ENCODE results near the gene TRIM56. TPM values are rescaled to one million over a fixed set of nuclear protein-coding genes. Genes with fewer than 3 reads are reported as not detected.

TRIM56 gene
- polyA plus RNA-seq, 1 of the 3 experiments (the other 2 are of a cell fraction) = 2.5 TPM

DNA sequence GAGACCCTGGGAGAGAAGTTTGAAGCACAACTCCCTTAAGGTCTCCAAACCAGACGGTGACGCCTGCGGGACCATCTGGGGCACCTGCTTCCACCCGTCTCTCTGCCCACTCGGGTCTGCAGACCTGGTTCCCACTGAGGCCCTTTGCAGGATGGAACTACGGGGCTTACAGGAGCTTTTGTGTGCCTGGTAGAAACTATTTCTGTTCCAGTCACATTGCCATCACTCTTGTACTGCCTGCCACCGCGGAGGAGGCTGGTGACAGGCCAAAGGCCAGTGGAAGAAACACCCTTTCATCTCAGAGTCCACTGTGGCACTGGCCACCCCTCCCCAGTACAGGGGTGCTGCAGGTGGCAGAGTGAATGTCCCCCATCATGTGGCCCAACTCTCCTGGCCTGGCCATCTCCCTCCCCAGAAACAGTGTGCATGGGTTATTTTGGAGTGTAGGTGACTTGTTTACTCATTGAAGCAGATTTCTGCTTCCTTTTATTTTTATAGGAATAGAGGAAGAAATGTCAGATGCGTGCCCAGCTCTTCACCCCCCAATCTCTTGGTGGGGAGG is 52.5 kb downstream of the TRIM56 start:
- Histone ChIP-seq H3K9ac (peak overlapping the region; percentile 33; the same call in 1 of the 2 replicates), H2AFZ (ENCODE audit: low read depth) (no peak overlapping the region), H3K9me3 (no peaks in the 10 kb centered on the region), H3F3A (replicated peaks; ENCODE audit: insufficient read depth) (peaks cover 90% of the 10 kb centered on the region), H3K9me2 (no peaks in the 10 kb centered on the region), H3K36me3 (replicated peaks in 1 of 2; ENCODE audit: control insufficient read depth in 1 of 2, insufficient read depth in 2 of 2, low read length in 1 of 2) (peaks cover 21 to 47% of the 10 kb centered on the region in 2 experiments), H3K27ac (ENCODE audit: low read depth in 2 of 2, low read length in 1 of 2) (peak overlapping the region; percentile 71 to 98), H4K20me1 (ENCODE audit: insufficient read depth) (peaks cover 54% of the 10 kb centered on the region), H3K4me3 (ENCODE audit: low read depth in 2 of 2, low read length in 1 of 2) (0 out of 4 replicates have a peak overlapping the region, but pooled peaks of 1 of the 2 experiments have one; percentile 4), H3K4me2 (peak overlapping the region; percentile 49; the same call in 1 of the 2 replicates), H3K27me3 (ENCODE audit: insufficient read depth) (no peaks in the 10 kb centered on the region), H3K79me2 (ENCODE audit: insufficient read depth) (0 out of 2 replicates have a peak, but pooled peaks cover 7% of the 10 kb centered on the region), H3K4me1 (ENCODE audit: control insufficient read depth in 1 of 2, insufficient read depth in 2 of 2, low read depth in 1 of 2, low read length in 1 of 2) (peaks cover 11 to 26% of the 10 kb centered on the region in 2 experiments; a peak in 3 of 4 replicates)
- WGBS (ENCODE audit: low lambda C conversion rate) = 85% methylated on average over 9 of the region's 9 CpGs
- no peak for TF ChIP-seq MXI1 (IDR thresholded peaks at IDR 0.05; ENCODE audit: low read depth, low read length)
- peak; percentile 6; the same call in 1 of the 2 replicates for TF ChIP-seq POLR2AphosphoS5 (IDR thresholded peaks at IDR 0.05; ENCODE audit: low read depth, low read length)
- ChIA-PET POLR2A (no interaction called here), CTCF (interaction anchor here (0.6 to 4.7 kb wide), 40 partner anchors 10 to 355 kb away, joined by 3 to 49 read pairs (median 4); partner anchors contain the start of genes MOGAT3, PLOD3, SERPINE1 and TRIM56)
- no peak for DNase-seq

DNA sequence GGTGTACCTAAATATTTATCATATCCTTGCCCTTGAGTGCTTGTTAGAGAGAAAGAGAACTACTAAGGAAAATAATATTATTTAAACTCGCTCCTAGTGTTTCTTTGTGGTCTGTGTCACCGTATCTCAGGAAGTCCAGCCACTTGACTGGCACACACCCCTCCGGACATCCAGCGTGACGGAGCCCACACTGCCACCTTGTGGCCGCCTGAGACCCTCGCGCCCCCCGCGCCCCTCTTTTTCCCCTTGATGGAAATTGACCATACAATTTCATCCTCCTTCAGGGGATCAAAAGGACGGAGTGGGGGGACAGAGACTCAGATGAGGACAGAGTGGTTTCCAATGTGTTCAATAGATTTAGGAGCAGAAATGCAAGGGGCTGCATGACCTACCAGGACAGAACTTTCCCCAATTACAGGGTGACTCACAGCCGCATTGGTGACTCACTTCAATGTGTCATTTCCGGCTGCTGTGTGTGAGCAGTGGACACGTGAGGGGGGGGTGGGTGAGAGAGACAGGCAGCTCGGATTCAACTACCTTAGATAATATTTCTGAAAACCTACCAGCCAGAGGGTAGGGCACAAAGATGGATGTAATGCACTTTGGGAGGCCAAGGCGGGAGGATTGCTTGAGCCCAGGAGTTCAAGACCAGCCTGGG is 53.1 kb downstream of the TRIM56 start:
- POLR2A ChIA-PET = interaction anchor here (0.6 to 1.0 kb wide), 2 partner anchors 44 to 709 kb away, joined by 3 read pairs; no protein-coding TSS in a partner anchor
- Histone ChIP-seq H3K4me1 (ENCODE audit: control insufficient read depth in 1 of 2, insufficient read depth in 2 of 2, low read depth in 1 of 2, low read length in 1 of 2) (peaks cover 11 to 24% of the 10 kb centered on the region in 2 experiments; a peak in 3 of 4 replicates), H2AFZ (ENCODE audit: low read depth) (no peak overlapping the region), H3K9me3 (no peaks in the 10 kb centered on the region), H3K4me2 (peak overlapping the region; percentile 49; the same call in 1 of the 2 replicates), H3K36me3 (replicated peaks in 1 of 2; ENCODE audit: control insufficient read depth in 1 of 2, insufficient read depth in 2 of 2, low read length in 1 of 2) (peaks cover 19 to 41% of the 10 kb centered on the region in 2 experiments), H3K79me2 (ENCODE audit: insufficient read depth) (0 out of 2 replicates have a peak, but pooled peaks cover under 1% of the 10 kb centered on the region), H3K4me3 (ENCODE audit: low read depth in 2 of 2, low read length in 1 of 2) (peak overlapping the region; percentile 3 to 4; a peak in 2 of 4 replicates), H3K9ac (peak overlapping the region; percentile 33; the same call in 1 of the 2 replicates), H4K20me1 (ENCODE audit: insufficient read depth) (peaks cover 47% of the 10 kb centered on the region), H3K27me3 (ENCODE audit: insufficient read depth) (no peaks in the 10 kb centered on the region), H3K9me2 (no peaks in the 10 kb centered on the region), H3K27ac (ENCODE audit: low read depth in 2 of 2, low read length in 1 of 2) (peak overlapping the region; percentile 71 to 98), H3F3A (replicated peaks; ENCODE audit: insufficient read depth) (peaks cover 87% of the 10 kb centered on the region)
- DNase-seq = peak; percentile 88
- CTCF ChIA-PET = interaction anchor here (0.6 to 4.7 kb wide), 56 partner anchors 9 to 1059 kb away, joined by 3 to 49 read pairs (median 4); partner anchors contain the start of genes MOGAT3, PLOD3, SERPINE1 and TRIM56
- 1% methylated on average over 16 of the region's 16 CpGs for WGBS (ENCODE audit: low lambda C conversion rate)
- TF ChIP-seq FOXM1 (IDR thresholded peaks at IDR 0.05; ENCODE audit: low read depth) (peak; percentile 63), TEAD4 (IDR thresholded peaks at IDR 0.05; ENCODE audit: borderline replicate concordance, insufficient read depth) (peak; percentile 83; the same call in 1 of the 2 replicates), TCF12 (IDR thresholded peaks at IDR 0.05) (peak; percentile 91), MEF2A (IDR thresholded peaks at IDR 0.05; ENCODE audit: borderline replicate concordance, low read depth) (peak; percentile 64; the same call in 1 of the 2 replicates), NRF1 (IDR thresholded peaks at IDR 0.05; ENCODE audit: low read depth, low read length) (no peak), EZH2phosphoT487 (IDR thresholded peaks at IDR 0.05; ENCODE audit: borderline replicate concordance, low read depth) (no peak), RAD21 (IDR thresholded peaks at IDR 0.05; ENCODE audit: low read length) (peak; percentile 63), SMC3 (IDR thresholded peaks at IDR 0.05; ENCODE audit: low read depth, low read length) (peak; percentile 43), RFX5 (IDR thresholded peaks at IDR 0.05; ENCODE audit: low read length) (no peak), GATA2 (CRISPR knock-in tag; IDR thresholded peaks at IDR 0.05) (no peak), FOXJ3 (CRISPR knock-in tag; IDR thresholded peaks at IDR 0.05) (no peak)
- TF ChIP-seq, protein P1, sequence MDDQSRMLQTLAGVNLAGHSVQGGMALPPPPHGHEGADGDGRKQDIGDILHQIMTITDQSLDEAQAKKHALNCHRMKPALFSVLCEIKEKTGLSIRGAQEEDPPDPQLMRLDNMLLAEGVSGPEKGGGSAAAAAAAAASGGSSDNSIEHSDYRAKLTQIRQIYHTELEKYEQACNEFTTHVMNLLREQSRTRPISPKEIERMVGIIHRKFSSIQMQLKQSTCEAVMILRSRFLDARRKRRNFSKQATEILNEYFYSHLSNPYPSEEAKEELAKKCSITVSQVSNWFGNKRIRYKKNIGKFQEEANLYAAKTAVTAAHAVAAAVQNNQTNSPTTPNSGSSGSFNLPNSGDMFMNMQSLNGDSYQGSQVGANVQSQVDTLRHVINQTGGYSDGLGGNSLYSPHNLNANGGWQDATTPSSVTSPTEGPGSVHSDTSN (IDR thresholded peaks at IDR 0.05) = peak; percentile 85
- TF ChIP-seq, protein P2, sequence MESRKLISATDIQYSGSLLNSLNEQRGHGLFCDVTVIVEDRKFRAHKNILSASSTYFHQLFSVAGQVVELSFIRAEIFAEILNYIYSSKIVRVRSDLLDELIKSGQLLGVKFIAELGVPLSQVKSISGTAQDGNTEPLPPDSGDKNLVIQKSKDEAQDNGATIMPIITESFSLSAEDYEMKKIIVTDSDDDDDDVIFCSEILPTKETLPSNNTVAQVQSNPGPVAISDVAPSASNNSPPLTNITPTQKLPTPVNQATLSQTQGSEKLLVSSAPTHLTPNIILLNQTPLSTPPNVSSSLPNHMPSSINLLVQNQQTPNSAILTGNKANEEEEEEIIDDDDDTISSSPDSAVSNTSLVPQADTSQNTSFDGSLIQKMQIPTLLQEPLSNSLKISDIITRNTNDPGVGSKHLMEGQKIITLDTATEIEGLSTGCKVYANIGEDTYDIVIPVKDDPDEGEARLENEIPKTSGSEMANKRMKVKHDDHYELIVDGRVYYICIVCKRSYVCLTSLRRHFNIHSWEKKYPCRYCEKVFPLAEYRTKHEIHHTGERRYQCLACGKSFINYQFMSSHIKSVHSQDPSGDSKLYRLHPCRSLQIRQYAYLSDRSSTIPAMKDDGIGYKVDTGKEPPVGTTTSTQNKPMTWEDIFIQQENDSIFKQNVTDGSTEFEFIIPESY (IDR thresholded peaks at IDR 0.05; ENCODE audit: borderline replicate concordance, low read depth) = peak; percentile 90
- TF ChIP-seq, protein P3, sequence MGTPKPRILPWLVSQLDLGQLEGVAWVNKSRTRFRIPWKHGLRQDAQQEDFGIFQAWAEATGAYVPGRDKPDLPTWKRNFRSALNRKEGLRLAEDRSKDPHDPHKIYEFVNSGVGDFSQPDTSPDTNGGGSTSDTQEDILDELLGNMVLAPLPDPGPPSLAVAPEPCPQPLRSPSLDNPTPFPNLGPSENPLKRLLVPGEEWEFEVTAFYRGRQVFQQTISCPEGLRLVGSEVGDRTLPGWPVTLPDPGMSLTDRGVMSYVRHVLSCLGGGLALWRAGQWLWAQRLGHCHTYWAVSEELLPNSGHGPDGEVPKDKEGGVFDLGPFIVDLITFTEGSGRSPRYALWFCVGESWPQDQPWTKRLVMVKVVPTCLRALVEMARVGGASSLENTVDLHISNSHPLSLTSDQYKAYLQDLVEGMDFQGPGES (IDR thresholded peaks at IDR 0.05; ENCODE audit: low read depth, low read length) = no peak
- TF ChIP-seq, protein P4, sequence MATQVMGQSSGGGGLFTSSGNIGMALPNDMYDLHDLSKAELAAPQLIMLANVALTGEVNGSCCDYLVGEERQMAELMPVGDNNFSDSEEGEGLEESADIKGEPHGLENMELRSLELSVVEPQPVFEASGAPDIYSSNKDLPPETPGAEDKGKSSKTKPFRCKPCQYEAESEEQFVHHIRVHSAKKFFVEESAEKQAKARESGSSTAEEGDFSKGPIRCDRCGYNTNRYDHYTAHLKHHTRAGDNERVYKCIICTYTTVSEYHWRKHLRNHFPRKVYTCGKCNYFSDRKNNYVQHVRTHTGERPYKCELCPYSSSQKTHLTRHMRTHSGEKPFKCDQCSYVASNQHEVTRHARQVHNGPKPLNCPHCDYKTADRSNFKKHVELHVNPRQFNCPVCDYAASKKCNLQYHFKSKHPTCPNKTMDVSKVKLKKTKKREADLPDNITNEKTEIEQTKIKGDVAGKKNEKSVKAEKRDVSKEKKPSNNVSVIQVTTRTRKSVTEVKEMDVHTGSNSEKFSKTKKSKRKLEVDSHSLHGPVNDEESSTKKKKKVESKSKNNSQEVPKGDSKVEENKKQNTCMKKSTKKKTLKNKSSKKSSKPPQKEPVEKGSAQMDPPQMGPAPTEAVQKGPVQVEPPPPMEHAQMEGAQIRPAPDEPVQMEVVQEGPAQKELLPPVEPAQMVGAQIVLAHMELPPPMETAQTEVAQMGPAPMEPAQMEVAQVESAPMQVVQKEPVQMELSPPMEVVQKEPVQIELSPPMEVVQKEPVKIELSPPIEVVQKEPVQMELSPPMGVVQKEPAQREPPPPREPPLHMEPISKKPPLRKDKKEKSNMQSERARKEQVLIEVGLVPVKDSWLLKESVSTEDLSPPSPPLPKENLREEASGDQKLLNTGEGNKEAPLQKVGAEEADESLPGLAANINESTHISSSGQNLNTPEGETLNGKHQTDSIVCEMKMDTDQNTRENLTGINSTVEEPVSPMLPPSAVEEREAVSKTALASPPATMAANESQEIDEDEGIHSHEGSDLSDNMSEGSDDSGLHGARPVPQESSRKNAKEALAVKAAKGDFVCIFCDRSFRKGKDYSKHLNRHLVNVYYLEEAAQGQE (IDR thresholded peaks at IDR 0.05; ENCODE audit: low read depth, low read length) = peak; percentile 67; the same call in 1 of the 2 replicates
